Neuronal stem cell (in vitro differentiated cells): ENCODE measurements around the gene CD300H.

Source experiments
- DNase-seq: peaks from one replicate; pipeline ENCODE4 v3.0.0-alpha.2; 2013; ENCODE audit warnings: low spot score
- H2AFZ ChIP-seq: one replicate; pipeline ENCODE4 v1.6.1; 2013; ENCODE audit warnings: mild to moderate bottlenecking, low read length, inconsistent platforms
- H2AK5ac ChIP-seq: 2 replicates; pipeline ENCODE4 v1.6.1; 2013; ENCODE audit warnings: low read depth, mild to moderate bottlenecking, inconsistent platforms, low read length, moderate library complexity, mixed read lengths
- H2BK120ac ChIP-seq: 2 replicates; pipeline ENCODE4 v1.6.1; 2013; ENCODE audit warnings: low read depth, mild to moderate bottlenecking, inconsistent platforms, low read length, moderate library complexity, mixed read lengths
- H2BK12ac ChIP-seq: one replicate; pipeline ENCODE4 v1.6.1; 2013; ENCODE audit warnings: low read length, inconsistent platforms
- H2BK15ac ChIP-seq: 2 replicates; pipeline ENCODE4 v1.6.1; 2013; ENCODE audit warnings: mild to moderate bottlenecking, low read length, inconsistent platforms, mixed read lengths
- H2BK5ac ChIP-seq: one replicate; pipeline ENCODE4 v1.6.1; 2013; ENCODE audit warnings: inconsistent platforms, mild to moderate bottlenecking, low read length, moderate library complexity
- H3K14ac ChIP-seq: one replicate; pipeline ENCODE4 v1.6.1; 2013; ENCODE audit warnings: low read length, inconsistent platforms
- H3K18ac ChIP-seq: 2 replicates; pipeline ENCODE4 v1.6.1; 2013; ENCODE audit warnings: low read length, inconsistent platforms
- H3K23ac ChIP-seq: 2 replicates; pipeline ENCODE4 v1.6.1; 2013; ENCODE audit warnings: low read depth, mild to moderate bottlenecking, mixed read lengths, low read length, inconsistent platforms; ENCODE audit not compliant: poor library complexity
- H3K27ac ChIP-seq: replicated peaks from 3 replicates; pipeline ENCODE4 v1.5.1; 2013; ENCODE audit warnings: low read length, inconsistent platforms
- H3K27me3 ChIP-seq, 3 experiments: 2 replicates each; pipeline ENCODE4 v1.6.1; 2013; ENCODE audit warnings: low read length in 3 of 3, mild to moderate bottlenecking in 2 of 3, inconsistent platforms in 1 of 3, low read depth in 1 of 3, mixed read lengths in 1 of 3, moderate library complexity in 1 of 3; ENCODE audit not compliant: control insufficient read depth in 3 of 3, insufficient read depth in 3 of 3
- H3K36me3 ChIP-seq, 2 donors: replicated peaks in 1 of 2; 2 replicates each; pipeline ENCODE4 v1.6.1; 2013; ENCODE audit warnings: low read length in 2 of 2; ENCODE audit not compliant: control insufficient read depth in 2 of 2, insufficient read depth in 2 of 2
- H3K4ac ChIP-seq: 2 replicates; pipeline ENCODE4 v1.6.1; 2013; ENCODE audit warnings: inconsistent platforms, mild to moderate bottlenecking, low read length, moderate library complexity
- H3K4me1 ChIP-seq, 2 donors: 1 replicate in 1 of 2; 2 replicates in 1 of 2; pipeline ENCODE4 v1.6.1; 2013; ENCODE audit warnings: low read length in 2 of 2, low read depth in 1 of 2; ENCODE audit not compliant: control insufficient read depth in 2 of 2, insufficient read depth in 1 of 2
- H3K4me2 ChIP-seq: one replicate; pipeline ENCODE4 v1.6.1; 2013; ENCODE audit warnings: mild to moderate bottlenecking, low read length, inconsistent platforms; ENCODE audit not compliant: insufficient read depth, poor library complexity, severe bottlenecking
- H3K4me3 ChIP-seq, 2 donors: 2 replicates each; pipeline ENCODE4 v1.5.1; 2013; ENCODE audit warnings: low read length in 2 of 2, mild to moderate bottlenecking in 2 of 2, inconsistent platforms in 1 of 2, moderate library complexity in 1 of 2
- H3K79me1 ChIP-seq: one replicate; pipeline ENCODE4 v1.6.1; 2013; ENCODE audit warnings: low read depth, mild to moderate bottlenecking, inconsistent platforms, low read length, moderate library complexity
- H3K9ac ChIP-seq: one replicate; pipeline ENCODE4 v1.6.1; 2013; ENCODE audit warnings: mild to moderate bottlenecking, low read depth, low read length, inconsistent platforms; ENCODE audit not compliant: poor library complexity
- H3K9me3 ChIP-seq, 2 donors: replicated peaks in 1 of 2; 2 replicates each; pipeline versions ENCODE3 to v1.6.1; 2013; ENCODE audit warnings: low read length in 2 of 2, mild to moderate bottlenecking in 2 of 2, inconsistent platforms in 1 of 2, low read depth in 1 of 2, mixed read lengths in 1 of 2, moderate library complexity in 1 of 2; ENCODE audit not compliant: control insufficient read depth in 2 of 2, insufficient read depth in 1 of 2
- H4K8ac ChIP-seq: one replicate; pipeline ENCODE4 v1.6.1; 2013; ENCODE audit warnings: low read depth, mild to moderate bottlenecking, inconsistent platforms, low read length, moderate library complexity
- H4K91ac ChIP-seq: one replicate; pipeline ENCODE4 v1.6.1; 2013; ENCODE audit warnings: low read length, low read depth, mild to moderate bottlenecking, inconsistent platforms; ENCODE audit not compliant: poor library complexity
- WGBS, 2 donors: extraction: QIAGEN DNeasy Blood & Tissue Kit; methylation state at CpG; one replicate each; pipeline ENCODE4 v1.1.7; 2013; ENCODE audit warnings: missing lambda C conversion rate in 2 of 2, mixed read lengths in 1 of 2; ENCODE audit not compliant: insufficient read length in 2 of 2, insufficient replicate concordance in 1 of 2; ENCODE audit errors: extremely low coverage in 2 of 2; 5-methylcytosine and 5-hydroxymethylcytosine counted together

The CD300H gene

GRCh38 chr17:74608511-74608910 is 41.2 kb upstream of the CD300H start:
- no peaks in the 10 kb centered on the region for H3K79me1 ChIP-seq
- no peak overlapping the region for H2BK15ac ChIP-seq
- H3K36me3 ChIP-seq, result no peaks in the 10 kb centered on the region
- no peak overlapping the region for H3K9ac ChIP-seq
- H3K23ac ChIP-seq, result no peak overlapping the region
- no peak overlapping the region for H3K4me3 ChIP-seq
- no peak overlapping the region for H3K4me2 ChIP-seq
- no peak overlapping the region for H2BK120ac ChIP-seq
- DNase-seq, result no peak
- peaks cover 0 to 15% (median 0%) of the 10 kb centered on the region in 3 experiments for H3K27me3 ChIP-seq
- H2AFZ ChIP-seq, result no peak overlapping the region
- H3K9me3 ChIP-seq, result no peaks in the 10 kb centered on the region
- no peak overlapping the region for H2BK12ac ChIP-seq
- H2AK5ac ChIP-seq, result no peak overlapping the region
- no peak overlapping the region for H2BK5ac ChIP-seq
- no peak overlapping the region for H4K91ac ChIP-seq
- H3K4me1 ChIP-seq, result no peaks in the 10 kb centered on the region
- WGBS, 2 donors, result no CpG with 5 or more reads among the region's 3 CpGs
- H3K14ac ChIP-seq, result no peak overlapping the region
- no peak overlapping the region for H3K18ac ChIP-seq
- no peak overlapping the region for H3K4ac ChIP-seq
- no peak overlapping the region for H3K27ac ChIP-seq
- H4K8ac ChIP-seq, result no peak overlapping the region

DNA sequence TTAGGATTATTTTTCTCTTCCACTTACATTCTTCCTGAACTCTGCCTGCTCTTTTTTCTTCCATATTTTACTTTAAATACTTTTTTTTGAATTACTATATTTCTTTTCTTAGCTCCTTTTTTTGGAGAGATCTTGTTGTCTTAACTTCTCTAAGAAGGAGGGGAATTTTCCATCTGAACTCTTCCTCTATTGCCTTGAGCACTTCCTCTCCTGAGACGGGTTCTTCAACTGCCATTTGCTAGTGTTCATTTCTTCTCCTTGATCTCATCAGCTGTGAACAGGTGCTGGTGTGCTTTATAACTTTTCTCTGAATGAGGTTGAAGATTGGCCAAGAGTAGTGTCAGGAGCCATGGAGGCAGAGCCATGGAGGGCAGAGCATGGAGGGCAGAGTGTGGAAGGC is 39.9 kb upstream of the CD300H start:
- H3K4me1 ChIP-seq, result no peaks in the 10 kb centered on the region
- no peak overlapping the region for H3K4ac ChIP-seq
- no CpG with 5 or more reads among the region's 1 CpG for WGBS, 2 donors
- H4K91ac ChIP-seq, result no peak overlapping the region
- no peak overlapping the region for H3K14ac ChIP-seq
- no peak overlapping the region for H3K23ac ChIP-seq
- no peaks in the 10 kb centered on the region for H3K79me1 ChIP-seq
- H2BK120ac ChIP-seq, result no peak overlapping the region
- no peak overlapping the region for H3K18ac ChIP-seq
- no peak overlapping the region for H3K4me2 ChIP-seq
- no peak overlapping the region for H3K9ac ChIP-seq
- no peak overlapping the region for H3K27ac ChIP-seq
- H2BK12ac ChIP-seq, result no peak overlapping the region
- no peak overlapping the region for H3K4me3 ChIP-seq
- no peak overlapping the region for H2AFZ ChIP-seq
- no peaks in the 10 kb centered on the region for H3K9me3 ChIP-seq
- H3K27me3 ChIP-seq, result peaks cover 0 to 26% (median 0%) of the 10 kb centered on the region in 3 experiments
- no peak overlapping the region for H2BK5ac ChIP-seq
- no peak for DNase-seq
- no peak overlapping the region for H4K8ac ChIP-seq
- H2AK5ac ChIP-seq, result no peak overlapping the region
- H2BK15ac ChIP-seq, result no peak overlapping the region
- H3K36me3 ChIP-seq, result no peaks in the 10 kb centered on the region

DNA sequence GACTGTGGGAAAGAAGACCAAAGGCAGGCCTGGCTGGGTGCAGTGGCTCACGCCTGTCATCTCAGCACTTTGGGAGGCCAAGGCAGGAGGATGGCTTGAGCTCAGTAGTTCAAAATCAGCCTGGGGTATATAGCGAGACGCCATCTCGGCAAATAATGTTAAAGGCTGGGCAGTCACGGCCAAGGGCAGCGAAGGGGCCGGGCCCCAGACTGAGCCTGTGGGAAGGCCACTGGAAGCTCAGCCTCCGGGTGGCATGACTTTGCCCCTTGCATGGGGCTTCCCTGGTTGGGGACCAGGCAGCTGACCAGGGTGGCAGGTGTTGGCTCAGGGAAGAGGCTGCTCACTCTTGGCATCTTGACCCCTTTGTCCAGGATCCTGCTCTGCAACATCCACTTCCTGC is 38.7 kb upstream of the CD300H start:
- no peak overlapping the region for H3K18ac ChIP-seq
- H3K9me3 ChIP-seq, result no peaks in the 10 kb centered on the region
- no peak overlapping the region for H4K91ac ChIP-seq
- H3K9ac ChIP-seq, result no peak overlapping the region
- H3K27me3 ChIP-seq, result peaks cover 0 to 24% (median 0%) of the 10 kb centered on the region in 3 experiments
- DNase-seq, result no peak
- no peaks in the 10 kb centered on the region for H3K36me3 ChIP-seq
- H2BK5ac ChIP-seq, result no peak overlapping the region
- H3K79me1 ChIP-seq, result no peaks in the 10 kb centered on the region
- no peak overlapping the region for H3K4me2 ChIP-seq
- no peak overlapping the region for H3K4me3 ChIP-seq
- no peak overlapping the region for H2AFZ ChIP-seq
- H2BK120ac ChIP-seq, result no peak overlapping the region
- H4K8ac ChIP-seq, result no peak overlapping the region
- H2BK12ac ChIP-seq, result no peak overlapping the region
- H2AK5ac ChIP-seq, result no peak overlapping the region
- no CpG with 5 or more reads among the region's 8 CpGs for WGBS, 2 donors
- H3K23ac ChIP-seq, result no peak overlapping the region
- H3K4ac ChIP-seq, result no peak overlapping the region
- H3K14ac ChIP-seq, result peak overlapping the region; percentile 25
- no peaks in the 10 kb centered on the region for H3K4me1 ChIP-seq
- no peak overlapping the region for H2BK15ac ChIP-seq
- H3K27ac ChIP-seq, result no peak overlapping the region

- H3K23ac ChIP-seq, result no peak overlapping the region
- no peak overlapping the region for H4K91ac ChIP-seq
- no peak overlapping the region for H2BK12ac ChIP-seq
- no peak overlapping the region for H4K8ac ChIP-seq
- no peak overlapping the region for H3K4me3 ChIP-seq
- H3K18ac ChIP-seq, result no peak overlapping the region
- H2AK5ac ChIP-seq, result no peak overlapping the region
- no peak overlapping the region for H3K4me2 ChIP-seq
- no peaks in the 10 kb centered on the region for H3K4me1 ChIP-seq
- H3K9me3 ChIP-seq, result no peaks in the 10 kb centered on the region
- no peak overlapping the region for H3K27ac ChIP-seq
- no peak overlapping the region for H3K4ac ChIP-seq
- H2BK120ac ChIP-seq, result no peak overlapping the region
- no peak overlapping the region for H3K14ac ChIP-seq
- H3K79me1 ChIP-seq, result no peaks in the 10 kb centered on the region
- no peaks in the 10 kb centered on the region for H3K36me3 ChIP-seq
- H2AFZ ChIP-seq, result no peak overlapping the region
- DNase-seq, result no peak
- peaks cover 0 to 30% (median 0%) of the 10 kb centered on the region in 3 experiments for H3K27me3 ChIP-seq
- H3K9ac ChIP-seq, result no peak overlapping the region
- no peak overlapping the region for H2BK5ac ChIP-seq
- H2BK15ac ChIP-seq, result no peak overlapping the region
- no CpG with 5 or more reads among the region's 10 CpGs for WGBS, 2 donors
These were observed 38.1 kb upstream of the CD300H start for GRCh38 chr17:74605361-74605760.
